GM21576 (cell line): ENCODE data around the gene IQUB.
A peak's percentile ranks its signal among the peaks of the same experiment; 100 is the strongest.
"Not testable (repeated sequence)": the region's sequence is repeated elsewhere in the genome, so short reads cannot be mapped to it uniquely, and the experiment has no call there.

Source experiments
- ATAC-seq: cut with Tn5 transposase; IDR thresholded peaks from one replicate; pipeline ENCODE4 v1.9.1; 2021; ENCODE audit warnings: mild to moderate bottlenecking, moderate library complexity; ENCODE audit not compliant: unreplicated experiment

Gene IQUB

GRCh38 chr7:123548406-123548805 lies 14.0 kb upstream of the IQUB start:
- no peak for ATAC-seq

GRCh38 chr7:123539871-123540270 lies 5.5 kb upstream of the IQUB start:
- no peak for ATAC-seq

- no peak for ATAC-seq
Observed at GRCh38 chr7:123538897-123539296, 4.5 kb upstream of the IQUB start.

GRCh38 chr7:123538189-123538714 lies 3.9 kb upstream of the IQUB start:
- no peak for ATAC-seq

DNA sequence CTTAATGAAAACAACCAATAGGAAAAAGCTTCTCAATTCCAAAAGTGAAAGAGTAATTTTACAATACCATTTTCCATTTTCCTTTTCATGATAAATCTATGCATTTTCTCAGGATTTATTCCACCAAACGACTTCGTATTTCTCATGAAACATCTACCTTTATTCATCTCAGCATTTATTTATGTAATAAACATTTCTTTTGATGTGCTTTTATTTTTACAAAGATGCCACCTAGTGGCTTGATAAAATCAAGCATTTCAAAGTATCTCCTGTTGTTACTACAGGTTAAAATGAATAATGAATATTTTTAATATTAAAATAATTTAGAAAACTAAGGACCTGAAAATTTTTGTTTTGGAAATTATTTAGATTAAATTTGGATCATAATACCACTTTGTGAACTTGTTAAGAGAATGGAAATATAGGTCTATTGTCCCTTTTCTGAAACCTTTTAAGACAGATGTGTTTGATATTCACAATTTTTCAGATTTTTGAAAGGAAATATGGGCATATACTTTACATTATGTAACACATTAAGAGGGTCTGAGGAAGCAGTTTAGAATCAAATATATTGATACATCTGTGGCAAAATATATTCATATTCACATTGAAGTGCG lies 2.7 kb upstream of the IQUB start:
- no peak for ATAC-seq

DNA sequence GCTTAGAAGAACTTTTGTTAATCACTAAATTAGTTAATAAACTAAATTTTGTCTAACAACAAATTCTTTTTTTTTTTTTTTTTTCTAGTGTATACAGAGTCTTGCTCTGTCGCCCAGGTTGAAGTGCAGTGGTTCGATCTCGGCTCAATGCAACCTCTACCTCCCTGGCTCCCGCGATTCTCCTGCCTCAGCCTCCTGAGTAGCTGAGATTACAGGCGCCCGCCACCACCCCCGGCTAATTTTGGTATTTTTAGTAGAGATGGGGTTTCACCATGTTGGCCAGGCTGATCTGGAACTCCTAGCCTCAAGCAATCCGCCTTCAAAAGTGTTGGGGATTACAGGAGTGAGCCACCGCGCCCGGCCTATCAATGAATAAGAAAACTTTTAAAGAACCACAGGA lies 1.1 kb upstream of the IQUB start:
- no peak for ATAC-seq

- peak; percentile 4 for ATAC-seq
Observed at GRCh38 chr7:123533929-123534382, 439 bp downstream of the IQUB start.

- no peak for ATAC-seq
Observed at GRCh38 chr7:123533553-123533917, 860 bp downstream of the IQUB start.

DNA sequence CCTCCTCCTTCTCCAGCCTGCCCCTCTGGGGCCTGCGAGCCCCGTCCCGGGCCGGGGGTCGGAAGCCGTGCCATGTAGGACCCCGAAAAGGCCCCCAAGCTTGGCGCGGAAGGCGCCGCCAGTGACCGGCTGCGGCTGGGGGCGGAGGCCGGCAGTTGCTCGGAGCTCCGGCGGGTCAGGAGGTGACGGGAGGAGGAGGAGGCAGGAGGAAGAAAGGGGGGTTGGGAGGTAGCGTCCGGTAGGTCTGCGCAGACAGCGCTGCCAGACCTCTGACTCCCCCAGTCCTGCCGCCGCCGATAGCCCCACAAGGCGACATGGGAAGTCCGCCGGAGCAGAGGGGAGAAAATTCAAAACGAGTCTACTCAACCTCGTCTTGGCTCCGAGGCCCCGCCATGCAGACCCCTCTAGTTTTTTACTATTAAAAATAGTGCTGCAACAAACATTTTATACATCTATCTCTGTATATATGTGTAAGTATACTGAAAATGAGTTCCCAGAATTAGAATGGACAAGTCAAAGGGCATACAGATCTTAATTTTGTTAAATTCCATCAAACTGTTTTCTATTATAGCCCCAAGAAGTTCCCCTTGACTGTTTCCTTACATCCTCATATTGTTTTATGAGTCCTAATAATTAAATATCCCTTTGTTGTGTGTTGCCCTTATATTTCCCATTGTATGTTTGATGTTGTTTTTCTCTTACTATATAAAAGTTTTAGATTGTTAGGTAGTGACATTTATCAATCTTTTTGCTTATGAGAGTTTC lies 1.4 kb downstream of the IQUB start:
- peak; percentile 18 for ATAC-seq

- not testable (repeated sequence) for ATAC-seq
Observed at GRCh38 chr7:123532343-123532742, 2.1 kb downstream of the IQUB start.

DNA sequence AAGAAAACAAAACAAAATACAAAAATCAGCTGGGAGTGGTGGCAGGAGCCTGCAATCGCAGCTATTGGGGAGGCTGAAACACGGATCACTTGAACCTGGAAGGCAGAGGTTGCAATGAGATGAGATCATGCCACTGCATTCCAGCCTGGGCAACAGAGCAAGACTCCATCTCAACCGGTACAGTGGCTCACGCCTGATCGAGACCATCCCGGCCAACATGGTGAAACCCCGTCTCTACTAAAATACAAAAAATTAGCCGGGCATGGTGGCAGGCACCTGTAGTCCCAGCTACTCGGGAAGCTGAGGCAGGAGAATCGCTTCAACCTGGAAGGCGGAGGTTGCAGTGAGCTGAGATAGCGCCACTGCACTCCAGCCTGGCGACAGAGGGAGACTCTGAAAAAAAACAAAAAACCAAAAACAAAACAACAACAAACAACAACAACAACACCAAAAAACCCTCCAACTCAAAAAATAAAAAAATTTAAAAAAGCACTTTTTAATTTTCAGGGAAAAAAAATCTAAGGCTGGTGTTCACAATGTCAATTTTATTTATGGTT lies 4.3 kb downstream of the IQUB start:
- ATAC-seq: not testable (repeated sequence)

- ATAC-seq: no peak
Observed at GRCh38 chr7:123528265-123528664, 6.1 kb downstream of the IQUB start.

DNA sequence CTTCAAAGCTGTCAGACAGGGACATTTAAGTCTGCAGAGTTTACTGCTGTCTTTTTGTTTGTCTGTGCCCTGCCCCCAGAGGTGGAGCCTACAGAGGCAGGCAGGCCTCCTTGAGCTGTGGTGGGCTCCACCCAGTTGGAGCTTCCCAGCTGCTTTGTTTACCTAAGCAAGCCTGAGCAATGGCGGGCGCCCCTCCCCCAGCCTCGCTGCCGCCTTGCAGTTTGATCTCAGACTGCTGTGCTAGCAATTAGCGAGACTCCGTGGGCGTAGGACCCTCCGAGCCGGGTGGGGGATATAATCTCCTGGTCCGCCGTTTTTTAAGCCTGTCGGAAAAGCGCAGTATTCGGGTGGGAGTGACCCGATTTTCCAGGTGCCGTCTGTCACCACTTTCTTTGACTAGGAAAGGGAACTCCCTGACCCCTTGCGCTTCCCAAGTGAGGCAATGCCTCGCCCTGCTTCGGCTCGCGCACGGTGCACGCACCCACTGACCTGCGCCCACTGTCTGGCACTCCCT lies 6.6 kb downstream of the IQUB start:
- ATAC-seq: not testable (repeated sequence)

- not testable (repeated sequence) for ATAC-seq
Observed at GRCh38 chr7:123526533-123526932, 7.9 kb downstream of the IQUB start.

GRCh38 chr7:123522066-123522465 lies 12.3 kb downstream of the IQUB start:
- ATAC-seq: no peak

DNA sequence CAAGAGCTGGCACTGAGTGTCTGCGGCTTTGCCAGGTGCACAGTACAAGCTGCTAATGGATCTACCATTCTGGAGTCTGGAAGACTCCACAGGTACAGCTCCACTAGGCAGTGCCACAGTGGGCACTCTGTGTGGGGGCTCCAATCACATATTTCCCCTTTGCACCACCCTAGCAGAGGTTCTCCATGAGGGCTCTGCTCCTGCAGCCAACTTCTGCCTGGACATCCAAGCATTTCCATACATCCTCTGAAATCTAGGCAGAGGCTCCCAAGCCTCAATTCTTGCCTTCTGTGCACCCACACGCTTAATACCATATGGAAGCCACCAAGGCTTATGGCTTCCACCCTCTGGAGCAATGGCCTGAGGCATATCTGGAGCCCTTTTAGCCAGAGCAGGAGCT lies 29.2 kb downstream of the IQUB start:
- no peak for ATAC-seq

- no peak for ATAC-seq
Observed at GRCh38 chr7:123502201-123502600, 32.2 kb downstream of the IQUB start.

DNA sequence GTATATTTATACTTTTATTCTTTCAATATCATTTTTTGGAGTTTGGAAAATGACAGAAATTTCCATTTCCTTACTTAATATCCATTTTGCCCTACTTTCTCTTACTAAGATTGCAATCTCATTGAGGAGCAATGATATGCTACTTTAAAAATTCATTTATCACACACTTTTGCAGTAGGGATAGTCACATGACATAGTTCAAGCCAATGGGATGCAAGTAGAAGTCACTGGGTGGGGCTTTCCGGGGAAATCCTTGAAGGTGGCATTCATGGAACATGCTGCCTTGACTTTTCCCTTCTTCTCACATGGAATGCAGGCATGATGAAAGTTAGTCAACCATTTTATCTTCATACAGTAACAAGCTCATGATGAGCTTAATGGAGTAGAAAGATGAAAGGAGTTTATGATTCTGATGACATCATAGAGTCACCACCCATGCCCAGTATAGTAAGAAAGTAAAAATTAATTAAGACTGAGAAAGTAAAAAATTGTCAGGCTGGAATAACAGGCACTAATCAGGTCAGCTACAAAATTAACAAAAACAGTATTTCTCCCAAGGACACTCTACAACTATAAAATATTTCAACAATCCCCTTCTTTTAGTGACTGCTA lies 33.4 kb downstream of the IQUB start:
- ATAC-seq: no peak

DNA sequence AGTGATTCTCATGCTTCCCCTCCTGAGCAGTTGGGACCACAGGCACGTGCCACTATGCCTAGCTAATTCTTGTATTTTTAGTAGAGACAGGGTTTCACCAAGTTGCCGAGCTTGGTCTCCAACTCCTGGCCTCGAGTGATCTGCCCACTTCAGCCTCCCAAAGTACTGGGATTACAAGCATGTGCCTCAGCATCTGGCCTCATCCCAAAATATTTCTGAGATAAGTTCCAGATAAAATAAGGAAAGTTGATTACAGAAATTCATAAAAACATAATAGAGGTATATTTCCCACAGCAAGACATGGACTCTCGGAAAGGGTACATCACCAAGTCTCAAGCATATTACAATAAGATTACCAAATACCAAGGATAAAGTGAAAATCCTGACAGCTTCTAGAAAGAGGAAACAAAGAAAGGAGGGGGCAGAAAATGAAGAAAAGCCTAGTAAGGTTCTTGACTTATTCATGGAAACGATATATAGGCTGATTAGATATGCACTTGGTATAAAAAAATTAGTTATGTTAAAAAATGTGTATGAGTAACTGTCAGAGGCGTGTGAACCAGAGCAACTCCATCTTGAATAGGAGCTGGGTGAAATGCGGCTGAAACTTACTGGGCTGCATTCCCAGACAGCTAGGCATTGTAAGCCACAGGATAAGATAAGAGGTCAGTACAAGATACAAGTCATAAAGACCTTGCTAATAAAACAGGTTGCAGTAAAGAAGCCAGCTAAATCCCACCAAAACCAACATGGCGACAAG lies 35.0 kb downstream of the IQUB start:
- ATAC-seq: no peak

DNA sequence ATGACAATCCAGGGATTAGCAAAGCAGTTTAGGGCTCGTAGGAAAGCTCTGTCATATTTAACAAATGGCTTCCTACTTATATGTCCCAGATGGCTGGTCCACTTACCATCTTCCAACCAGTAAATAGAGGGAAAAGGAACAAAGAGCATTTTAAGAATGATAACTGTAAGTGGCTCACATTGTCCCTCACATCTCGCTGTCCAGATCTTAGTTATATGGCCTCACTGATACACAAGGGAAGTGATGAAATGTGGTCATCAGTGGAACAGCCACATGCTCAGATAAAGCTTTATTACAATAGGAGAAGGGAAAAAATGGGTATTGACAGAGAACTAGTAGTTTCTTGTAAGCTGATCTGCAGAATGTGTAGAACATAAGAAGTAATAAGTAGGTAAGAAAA lies 35.8 kb downstream of the IQUB start:
- no peak for ATAC-seq

DNA sequence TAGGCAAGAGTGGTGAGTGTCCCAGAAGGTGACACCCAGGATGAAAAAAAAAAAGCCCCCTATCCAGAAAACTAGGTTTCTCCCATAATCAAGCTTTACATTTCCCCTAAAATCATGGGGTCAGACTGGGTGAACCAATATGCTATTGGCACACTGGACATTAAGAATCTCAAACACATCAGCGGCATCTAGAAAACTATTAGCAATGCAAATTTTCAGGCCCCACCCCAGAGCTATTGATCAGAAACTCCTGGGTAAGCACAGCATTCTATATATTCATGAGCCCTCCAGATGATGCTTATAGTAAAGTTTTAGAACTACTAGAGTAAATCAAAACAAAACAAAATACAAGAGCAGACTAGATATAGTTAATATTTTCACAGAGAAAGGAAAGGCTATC lies 36.4 kb downstream of the IQUB start:
- ATAC-seq: no peak
